Prostate gland (tissue), 2 donors: ENCODE data around the gene MDC1. TPM values are rescaled to one million over a fixed set of nuclear protein-coding genes. Genes with fewer than 3 reads are reported as not detected.
"Not testable (repeated sequence)": the region's sequence is repeated elsewhere in the genome, so short reads cannot be mapped to it uniquely, and the experiment has no call there.

Source experiments
- DNase-seq: peaks from one replicate; pipeline ENCODE4 v3.0.0-alpha.2; 2019; ENCODE audit warnings: low spot score
- H3K27ac ChIP-seq, 2 donors: fragments of 200-600 bp; sonication (generic); 2 replicates each; pipeline ENCODE4 v1.5.1; 2017 to 2019
- H3K27me3 ChIP-seq: fragments of 200-600 bp; sonication (generic); replicated peaks from 2 replicates; pipeline ENCODE4 v1.5.1; 2019; ENCODE audit not compliant: insufficient read depth
- H3K36me3 ChIP-seq, 2 donors: fragments of 200-600 bp; sonication (generic); 1 replicate in 1 of 2; 2 replicates in 1 of 2; pipeline versions ENCODE4 v1.5.1 to v1.8.1; 2017 to 2019
- H3K4me1 ChIP-seq: fragments of 200-600 bp; sonication (generic); replicated peaks from 2 replicates; pipeline ENCODE4 v1.5.1; 2019
- H3K4me3 ChIP-seq, 2 donors: fragments of 200-600 bp; sonication (generic); 2 replicates each; pipeline ENCODE4 v1.5.1; 2017 to 2019
- H3K9me3 ChIP-seq: fragments of 200-600 bp; sonication (generic); 2 replicates; pipeline ENCODE4 v1.5.1; 2017
- CTCF ChIP-seq, 4 experiments: fragments of 200-600 bp in 2 of 4; fragments of 450-650 bp in 2 of 4; sonication (generic) in 2 of 4; IDR thresholded peaks; 1 replicate in 3 of 4; 2 replicates in 1 of 4; pipeline ENCODE4 v1.5.1; 2016 to 2019; ENCODE audit warnings: antibody characterized with exemption in 4 of 4, mild to moderate bottlenecking in 2 of 4, moderate library complexity in 2 of 4
- POLR2A ChIP-seq: fragments of 450-650 bp; IDR thresholded peaks from one replicate; pipeline ENCODE4 v1.6.1; 2016; ENCODE audit warnings: antibody characterized with exemption, mild to moderate bottlenecking
- POLR2AphosphoS5 ChIP-seq: sonication (generic); formaldehyde crosslinking; IDR thresholded peaks from one replicate; pipeline ENCODE4 v1.6.1; 2017; ENCODE audit warnings: antibody characterized with exemption
- WGBS: methylation state at CpG from one replicate; pipeline ENCODE4 v1.1.5; 2018; 5-methylcytosine and 5-hydroxymethylcytosine counted together
- intact Hi-C: fragments of 100-400 bp; cut with DNase I; formaldehyde crosslinking; loops from one replicate; pipeline ENCODE4 v1.14.2; 2022
- total RNA-seq, 2 donors: library from RNA; depleted of rRNA; stranded (reverse); fragments of >200 nt; gene quantifications; one replicate each; pipeline ENCODE4 v1.1.0, GENCODE V29; 2016

Gene MDC1
- total RNA-seq, 2 donors from 2014 or later: 20.5 to 26.3 TPM

DNA sequence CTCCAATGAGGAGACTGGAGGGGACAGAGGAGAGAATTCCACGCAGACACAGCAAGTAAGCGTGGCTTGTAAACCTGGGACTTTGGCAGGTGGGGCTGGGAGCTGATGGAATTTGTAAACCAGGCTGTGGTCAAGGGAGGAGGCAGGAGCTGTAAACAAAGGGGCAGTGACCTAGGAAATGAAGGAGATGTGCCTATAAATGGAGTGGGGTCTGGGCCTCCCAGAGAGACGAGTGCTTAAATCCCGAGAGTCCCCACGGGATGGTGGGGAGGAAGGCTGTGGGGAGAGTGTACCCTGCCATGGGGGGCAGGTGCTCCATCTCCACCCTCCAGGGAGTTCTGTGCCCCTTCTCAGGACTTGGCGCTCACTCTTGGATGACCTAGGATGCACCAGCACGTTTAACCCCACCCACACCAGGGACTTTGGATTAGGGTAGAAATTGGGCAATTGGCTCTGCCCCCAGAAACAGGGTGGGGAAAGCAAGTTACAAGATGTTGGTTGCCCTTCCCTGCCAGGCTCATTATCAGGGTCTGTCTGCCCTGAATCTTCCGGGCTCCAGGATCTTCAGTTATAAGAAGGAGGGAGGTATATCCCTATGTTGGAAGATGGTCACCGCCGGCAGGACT is 40.3 kb downstream of the MDC1 start:
- 72% methylated on average over 10 of the region's 10 CpGs for WGBS
- no peaks in the 10 kb centered on the region for H3K4me1 ChIP-seq
- DNase-seq: no peak
- H3K4me3 ChIP-seq: no peak overlapping the region
- H3K27me3 ChIP-seq: no peaks in the 10 kb centered on the region
- H3K36me3 ChIP-seq: peaks cover 0 to 11% of the 10 kb centered on the region in 2 donors
- no peak for TF ChIP-seq CTCF (IDR thresholded peaks at IDR 0.05)
- no peak for TF ChIP-seq POLR2A
- TF ChIP-seq POLR2AphosphoS5: no peak
- intact Hi-C loops: loop anchor here (5.0 kb wide), 1 partner anchor 206 kb away; the partner anchor contains the start of gene DDR1
- no peaks in the 10 kb centered on the region for H3K9me3 ChIP-seq
- H3K27ac ChIP-seq: no peak overlapping the region

GRCh38 chr6:30672445-30673253 is 44.4 kb downstream of the MDC1 start, which contains the start of gene DHX16:
Gene DHX16, minus strand, starts transcription at chr6:30673006. Its CDS starts 165 bp downstream, at chr6:30672841.
- Histone ChIP-seq H3K4me1 (no peaks in the 10 kb centered on the region), H3K36me3 (peaks cover 6 to 17% of the 10 kb centered on the region in 2 donors), H3K9me3 (no peaks in the 10 kb centered on the region), H3K27me3 (no peaks in the 10 kb centered on the region), H3K4me3 (peak within 1 kb of the TSS; percentile 70 to 88), H3K27ac (peak within 1 kb of the TSS; percentile 62 to 70)
- peak; percentile 99 for TF ChIP-seq POLR2AphosphoS5
- peak; percentile 82 to 94 (median 92) for TF ChIP-seq CTCF (IDR thresholded peaks at IDR 0.05)
- TF ChIP-seq POLR2A: peak; percentile 40
- under 1% methylated on average over 57 of the region's 57 CpGs for WGBS
- intact Hi-C loops: no loop called here
- DNase-seq: peak; percentile 94

- H3K36me3 ChIP-seq: peaks cover 6% of the 10 kb centered on the region in 2 donors
- intact Hi-C loops: no loop called here
- no peak overlapping the region for H3K27ac ChIP-seq
- DNase-seq: no peak
- no peaks in the 10 kb centered on the region for H3K4me1 ChIP-seq
- no peak overlapping the region for H3K4me3 ChIP-seq
- H3K27me3 ChIP-seq: no peaks in the 10 kb centered on the region
- 84% methylated on average over 27 of the region's 27 CpGs for WGBS
- TF ChIP-seq POLR2AphosphoS5: no peak
- no peak for TF ChIP-seq POLR2A
- no peak for TF ChIP-seq CTCF (IDR thresholded peaks at IDR 0.05)
- H3K9me3 ChIP-seq: no peaks in the 10 kb centered on the region
Observed at GRCh38 chr6:30670760-30671527, 46.1 kb downstream of the MDC1 start.

DNA sequence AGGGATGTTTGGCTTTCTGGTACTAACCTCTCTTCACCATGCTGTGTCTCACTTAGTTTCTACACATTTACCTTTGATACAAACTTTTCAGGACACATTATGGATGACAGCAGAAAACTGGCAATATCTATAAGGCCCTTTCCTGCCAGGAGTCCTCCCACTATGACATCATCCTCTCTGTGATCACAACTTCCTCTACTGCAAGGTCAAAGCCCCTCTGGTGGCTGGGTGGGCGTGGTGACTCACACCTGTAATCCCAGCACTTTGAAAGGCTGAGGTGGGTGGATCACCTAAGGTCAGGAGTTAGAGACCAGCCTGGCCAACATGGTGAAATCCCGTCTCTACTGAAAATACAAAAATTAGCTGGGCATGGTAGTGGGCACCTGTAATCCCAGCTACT is 50.8 kb downstream of the MDC1 start:
- H3K4me3 ChIP-seq, intact Hi-C loops: not testable (repeated sequence)

More for the DNA sequence above, 50.8 kb downstream of the MDC1 start:
- not testable (repeated sequence) for DNase-seq, H3K27me3 ChIP-seq, H3K27ac ChIP-seq, H3K4me1 ChIP-seq, H3K9me3 ChIP-seq
- 88% methylated on average over 2 of the region's 2 CpGs for WGBS
- H3K36me3 ChIP-seq: peaks cover 27 to 39% of the 10 kb centered on the region in 2 donors
